Measurements from ENCODE around the gene TYW1.
"Not testable (repeated sequence)": the region's sequence is repeated elsewhere in the genome, so short reads cannot be mapped to it uniquely, and the experiment has no call there.

The TYW1 gene

GRCh38 chr7:67033251-67033650, 36.6 kb downstream of the TYW1 start:
- no peak for TF ChIP-seq CTCF (IDR thresholded peaks at IDR 0.05; ENCODE audit: borderline replicate concordance, insufficient read depth, low read depth, low read length)
- no peak overlapping the region for H3K4me3 ChIP-seq (ENCODE audit: low read depth, low read length)

GRCh38 chr7:67036432-67037395, 40.1 kb downstream of the TYW1 start:
- not testable (repeated sequence) for H3K4me3 ChIP-seq (ENCODE audit: low read depth, low read length)

- H3K4me3 ChIP-seq (ENCODE audit: low read depth, low read length), result not testable (repeated sequence)
These were observed 44.2 kb downstream of the TYW1 start for GRCh38 chr7:67040832-67041231.

- H3K4me3 ChIP-seq (ENCODE audit: low read depth, low read length), result not testable (repeated sequence)
These were observed 46.3 kb downstream of the TYW1 start for GRCh38 chr7:67042781-67043558.

- not testable (repeated sequence) for H3K4me3 ChIP-seq (ENCODE audit: low read depth, low read length)
These were observed 46.9 kb downstream of the TYW1 start for GRCh38 chr7:67043559-67043930.

GRCh38 chr7:67045496-67045995, 48.9 kb downstream of the TYW1 start:
- no peak overlapping the region for H3K4me3 ChIP-seq (ENCODE audit: low read depth, low read length)
- no peak for TF ChIP-seq CTCF (IDR thresholded peaks at IDR 0.05; ENCODE audit: borderline replicate concordance, insufficient read depth, low read depth, low read length)

GRCh38 chr7:67046819-67047218, 50.2 kb downstream of the TYW1 start:
- not testable (repeated sequence) for H3K4me3 ChIP-seq (ENCODE audit: low read depth, low read length)

GRCh38 chr7:67049908-67050307, 53.3 kb downstream of the TYW1 start:
- not testable (repeated sequence) for H3K4me3 ChIP-seq (ENCODE audit: low read depth, low read length)

- H3K4me3 ChIP-seq (ENCODE audit: low read depth, low read length), result not testable (repeated sequence)
These were observed 55.5 kb downstream of the TYW1 start for GRCh38 chr7:67052161-67052560.

GRCh38 chr7:67056683-67057082, 60.0 kb downstream of the TYW1 start:
- no peak overlapping the region for H3K4me3 ChIP-seq (ENCODE audit: low read depth, low read length)
- no peak for TF ChIP-seq CTCF (IDR thresholded peaks at IDR 0.05; ENCODE audit: borderline replicate concordance, insufficient read depth, low read depth, low read length)

- not testable (repeated sequence) for H3K4me3 ChIP-seq (ENCODE audit: low read depth, low read length)
These were observed 64.7 kb downstream of the TYW1 start for GRCh38 chr7:67061321-67061720.

- not testable (repeated sequence) for H3K4me3 ChIP-seq (ENCODE audit: low read depth, low read length)
These were observed 66.2 kb downstream of the TYW1 start for GRCh38 chr7:67062802-67063201.

- not testable (repeated sequence) for H3K4me3 ChIP-seq (ENCODE audit: low read depth, low read length)
These were observed 70.5 kb downstream of the TYW1 start for GRCh38 chr7:67066950-67067622.

- not testable (repeated sequence) for H3K4me3 ChIP-seq (ENCODE audit: low read depth, low read length)
These were observed 79.5 kb downstream of the TYW1 start for GRCh38 chr7:67076120-67076519.

GRCh38 chr7:67082880-67083279, 86.2 kb downstream of the TYW1 start:
- not testable (repeated sequence) for H3K4me3 ChIP-seq (ENCODE audit: low read depth, low read length)

- H3K4me3 ChIP-seq (ENCODE audit: low read depth, low read length), result not testable (repeated sequence)
These were observed 92.6 kb downstream of the TYW1 start for GRCh38 chr7:67089261-67089660.
